ENCODE data around the gene CRYL1. TPM values are rescaled to one million over a fixed set of nuclear protein-coding genes. Genes with fewer than 3 reads are reported as not detected.

The CRYL1 gene
- total RNA-seq, 1 experiment from 2014 or later = 3.7 TPM

DNA sequence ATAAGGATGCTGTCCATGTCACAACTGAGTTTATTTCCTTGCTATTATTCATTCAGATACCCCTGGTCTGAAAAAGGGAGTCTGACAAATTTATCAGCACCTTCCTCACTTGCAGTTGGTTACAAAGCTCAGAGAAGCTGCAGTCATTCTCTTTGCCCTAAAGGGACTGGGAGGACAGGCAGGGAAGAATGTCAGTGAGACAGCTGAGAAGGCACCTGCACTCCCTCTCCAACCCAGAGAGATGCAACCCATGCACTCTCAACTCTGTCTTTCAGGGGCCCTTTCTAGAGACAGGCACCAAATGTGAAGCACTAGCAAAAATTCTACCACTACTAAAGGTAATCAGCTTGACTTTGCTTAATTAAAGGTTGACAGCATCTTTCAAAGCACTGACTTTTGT, 83.3 kb downstream of the CRYL1 start:
- Histone ChIP-seq H3K23me2 (ENCODE audit: insufficient read length, low read depth, low read length, poor library complexity, severe bottlenecking) (no peaks in the 10 kb centered on the region), H3K9me3 (ENCODE audit: control insufficient read depth, low read depth, low read length) (no peaks in the 10 kb centered on the region), H3K4me1 (ENCODE audit: insufficient read depth, low read length) (peaks cover 3% of the 10 kb centered on the region; the same call in 1 of the 2 replicates), H3K27ac (ENCODE audit: insufficient read length, low read depth, low read length) (no peak overlapping the region), H2AK5ac (ENCODE audit: insufficient read length, low read length) (no peak overlapping the region), H3K14ac (ENCODE audit: insufficient read depth, low read length) (no peak overlapping the region), H4K91ac (ENCODE audit: insufficient read length, low read depth, low read length) (no peak overlapping the region), H3K56ac (ENCODE audit: insufficient read length, low read depth, low read length) (no peak overlapping the region), H2AFZ (ENCODE audit: low read length) (no peak overlapping the region), H3K4me2 (ENCODE audit: insufficient read depth, insufficient read length, low read length) (no peak overlapping the region), H3K4ac (ENCODE audit: low read depth, low read length) (no peak overlapping the region), H3K79me2 (ENCODE audit: insufficient read depth, low read length) (no peaks in the 10 kb centered on the region), H3K9ac (ENCODE audit: extremely low read depth, insufficient read length, low read length) (no peak overlapping the region), H3K79me1 (ENCODE audit: insufficient read depth, low read depth, low read length, poor library complexity, severe bottlenecking) (no peaks in the 10 kb centered on the region), H3K18ac (ENCODE audit: insufficient read length, low read depth, low read length) (no peak overlapping the region), H3K23ac (ENCODE audit: insufficient read length, low read depth, low read length) (no peak overlapping the region), H4K20me1 (ENCODE audit: control insufficient read depth, insufficient read depth, insufficient read length) (no peaks in the 10 kb centered on the region), H3K27me3 (ENCODE audit: insufficient read depth, low read length) (no peaks in the 10 kb centered on the region), H2BK12ac (ENCODE audit: insufficient read length, low read depth, low read length) (no peak overlapping the region), H2BK15ac (ENCODE audit: low read depth, low read length) (no peak overlapping the region), H3T11ph (ENCODE audit: low read length) (no peak overlapping the region), H2BK5ac (ENCODE audit: insufficient read length, low read length) (no peak overlapping the region), H2BK20ac (ENCODE audit: low read depth, low read length, poor library complexity, severe bottlenecking) (no peak overlapping the region), H4K8ac (replicated peaks; ENCODE audit: insufficient read length, low read depth, low read length) (no peak overlapping the region), H4K5ac (ENCODE audit: insufficient read length, low read depth, low read length) (no peak overlapping the region), H2BK120ac (ENCODE audit: low read depth, low read length, poor library complexity, severe bottlenecking) (no peak overlapping the region)
- H3K27me3 Mint-ChIP-seq (ENCODE audit: low read depth) = no peaks in the 10 kb centered on the region
- TF ChIP-seq, protein P1, sequence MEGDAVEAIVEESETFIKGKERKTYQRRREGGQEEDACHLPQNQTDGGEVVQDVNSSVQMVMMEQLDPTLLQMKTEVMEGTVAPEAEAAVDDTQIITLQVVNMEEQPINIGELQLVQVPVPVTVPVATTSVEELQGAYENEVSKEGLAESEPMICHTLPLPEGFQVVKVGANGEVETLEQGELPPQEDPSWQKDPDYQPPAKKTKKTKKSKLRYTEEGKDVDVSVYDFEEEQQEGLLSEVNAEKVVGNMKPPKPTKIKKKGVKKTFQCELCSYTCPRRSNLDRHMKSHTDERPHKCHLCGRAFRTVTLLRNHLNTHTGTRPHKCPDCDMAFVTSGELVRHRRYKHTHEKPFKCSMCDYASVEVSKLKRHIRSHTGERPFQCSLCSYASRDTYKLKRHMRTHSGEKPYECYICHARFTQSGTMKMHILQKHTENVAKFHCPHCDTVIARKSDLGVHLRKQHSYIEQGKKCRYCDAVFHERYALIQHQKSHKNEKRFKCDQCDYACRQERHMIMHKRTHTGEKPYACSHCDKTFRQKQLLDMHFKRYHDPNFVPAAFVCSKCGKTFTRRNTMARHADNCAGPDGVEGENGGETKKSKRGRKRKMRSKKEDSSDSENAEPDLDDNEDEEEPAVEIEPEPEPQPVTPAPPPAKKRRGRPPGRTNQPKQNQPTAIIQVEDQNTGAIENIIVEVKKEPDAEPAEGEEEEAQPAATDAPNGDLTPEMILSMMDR (conservative IDR thresholded peaks at IDR 0.05) = no peak
- H3K4me3 Mint-ChIP-seq = no peak overlapping the region
- H3K9me3 Mint-ChIP-seq = peaks cover 14 to 16% of the 10 kb centered on the region in 2 experiments; a peak in 3 of 5 replicates
- H3K4me1 Mint-ChIP-seq = peaks cover 23 to 31% of the 10 kb centered on the region in 2 experiments
- peak overlapping the region in 1 of 3 experiments; percentile 63; a peak in 3 of 7 replicates for H3K27ac Mint-ChIP-seq
- no peak for DNase-seq
- peaks cover 0 to 14% (median 0%) of the 10 kb centered on the region in 3 experiments; a peak in 1 of 7 replicates for H3K36me3 Mint-ChIP-seq (ENCODE audit: insufficient read depth in 1 of 3, low read depth in 3 of 3)
